GM18520 (cell line): ENCODE results near the gene DBF4.
"Not testable (repeated sequence)": the region's sequence is repeated elsewhere in the genome, so short reads cannot be mapped to it uniquely, and the experiment has no call there.

Experiments used
- ATAC-seq: cut with Tn5 transposase; IDR thresholded peaks from one replicate; pipeline ENCODE4 v1.9.1; 2021; ENCODE audit not compliant: unreplicated experiment

The DBF4 gene, protein sequence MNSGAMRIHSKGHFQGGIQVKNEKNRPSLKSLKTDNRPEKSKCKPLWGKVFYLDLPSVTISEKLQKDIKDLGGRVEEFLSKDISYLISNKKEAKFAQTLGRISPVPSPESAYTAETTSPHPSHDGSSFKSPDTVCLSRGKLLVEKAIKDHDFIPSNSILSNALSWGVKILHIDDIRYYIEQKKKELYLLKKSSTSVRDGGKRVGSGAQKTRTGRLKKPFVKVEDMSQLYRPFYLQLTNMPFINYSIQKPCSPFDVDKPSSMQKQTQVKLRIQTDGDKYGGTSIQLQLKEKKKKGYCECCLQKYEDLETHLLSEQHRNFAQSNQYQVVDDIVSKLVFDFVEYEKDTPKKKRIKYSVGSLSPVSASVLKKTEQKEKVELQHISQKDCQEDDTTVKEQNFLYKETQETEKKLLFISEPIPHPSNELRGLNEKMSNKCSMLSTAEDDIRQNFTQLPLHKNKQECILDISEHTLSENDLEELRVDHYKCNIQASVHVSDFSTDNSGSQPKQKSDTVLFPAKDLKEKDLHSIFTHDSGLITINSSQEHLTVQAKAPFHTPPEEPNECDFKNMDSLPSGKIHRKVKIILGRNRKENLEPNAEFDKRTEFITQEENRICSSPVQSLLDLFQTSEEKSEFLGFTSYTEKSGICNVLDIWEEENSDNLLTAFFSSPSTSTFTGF

DNA sequence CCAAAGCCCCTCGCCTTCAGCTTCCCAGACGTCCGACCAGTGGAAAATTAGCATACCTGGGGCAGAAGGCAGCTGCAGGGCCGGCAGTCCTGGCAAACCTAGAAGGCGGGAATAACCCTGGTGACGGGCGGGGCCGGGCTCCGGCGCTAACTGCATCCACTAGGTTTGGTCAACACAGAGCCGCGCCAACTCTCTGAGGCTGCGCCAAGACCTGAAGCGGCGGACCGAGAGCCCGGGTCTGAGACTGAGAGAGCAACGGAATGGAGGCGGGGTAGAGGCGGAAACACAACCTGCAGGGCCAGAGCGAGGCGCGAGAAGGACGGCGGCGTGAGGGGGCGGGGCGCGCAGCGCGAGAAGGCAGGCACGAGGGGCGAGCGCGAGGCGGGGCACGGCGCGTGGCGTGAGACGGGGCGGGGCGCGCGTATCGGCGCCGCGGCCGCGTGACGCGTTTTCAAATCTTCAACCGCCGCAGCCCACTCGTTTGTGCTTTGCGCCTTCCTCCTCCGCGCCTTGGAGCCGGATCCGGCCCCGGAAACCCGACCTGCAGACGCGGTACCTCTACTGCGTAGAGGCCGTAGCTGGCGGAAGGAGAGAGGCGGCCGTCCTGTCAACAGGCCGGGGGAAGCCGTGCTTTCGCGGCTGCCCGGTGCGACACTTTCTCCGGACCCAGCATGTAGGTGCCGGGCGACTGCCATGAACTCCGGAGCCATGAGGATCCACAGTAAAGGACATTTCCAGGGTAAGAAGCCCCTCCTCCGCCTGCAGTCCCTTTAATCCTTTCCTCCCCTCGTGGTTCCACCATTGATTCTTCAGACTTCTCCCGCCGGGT lies at the start of gene DBF4, which contains the start of gene SLC25A40:
TSS of gene DBF4 (plus strand) at position 454 of the 829 bp plus-strand sequence. CDS start at position 694, 240 bp downstream.
TSS of gene SLC25A40 (minus strand) at position 321 of the 829 bp plus-strand sequence. CDS start 17,633 bp downstream, outside the sequence.
- peak; percentile 78 for ATAC-seq

DNA sequence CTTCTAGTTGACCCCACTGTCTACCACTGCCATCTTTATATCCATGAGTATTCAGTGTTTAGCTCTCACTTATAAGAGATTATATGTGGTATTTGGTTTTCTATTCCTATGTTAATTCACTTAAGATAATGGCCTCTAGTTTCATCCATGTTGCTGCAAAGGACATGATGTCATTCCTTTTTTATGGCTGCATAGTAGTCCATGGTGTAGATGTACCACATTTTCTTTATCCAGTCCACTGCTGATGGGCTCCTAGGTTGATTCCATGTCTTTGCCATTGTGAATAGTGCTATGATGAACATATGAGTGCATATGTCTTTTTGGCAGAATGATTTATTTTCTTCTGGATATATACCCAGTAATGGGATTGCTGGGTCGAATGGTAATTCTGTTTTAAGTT lies 47.9 kb upstream of the DBF4 start:
- ATAC-seq, result not testable (repeated sequence)

DNA sequence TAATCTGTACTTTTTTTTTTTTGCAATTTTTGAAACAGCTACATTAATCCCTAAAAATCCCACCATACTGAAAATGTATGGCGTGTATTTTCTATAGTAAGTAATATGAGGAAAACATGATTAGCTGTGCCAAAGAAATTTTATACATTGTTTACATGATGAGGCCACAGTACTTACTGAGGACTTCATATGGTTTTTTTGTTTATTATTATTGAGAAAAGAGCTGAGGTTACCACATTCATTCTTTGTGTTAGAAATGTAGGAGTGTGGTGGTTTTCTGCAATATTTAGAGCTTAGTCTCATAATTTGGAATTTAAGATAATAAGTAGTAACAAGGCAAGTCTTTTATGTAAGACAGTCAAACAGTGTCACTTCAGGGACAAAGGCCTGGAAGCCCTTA lies 45.2 kb upstream of the DBF4 start:
- ATAC-seq, result no peak

DNA sequence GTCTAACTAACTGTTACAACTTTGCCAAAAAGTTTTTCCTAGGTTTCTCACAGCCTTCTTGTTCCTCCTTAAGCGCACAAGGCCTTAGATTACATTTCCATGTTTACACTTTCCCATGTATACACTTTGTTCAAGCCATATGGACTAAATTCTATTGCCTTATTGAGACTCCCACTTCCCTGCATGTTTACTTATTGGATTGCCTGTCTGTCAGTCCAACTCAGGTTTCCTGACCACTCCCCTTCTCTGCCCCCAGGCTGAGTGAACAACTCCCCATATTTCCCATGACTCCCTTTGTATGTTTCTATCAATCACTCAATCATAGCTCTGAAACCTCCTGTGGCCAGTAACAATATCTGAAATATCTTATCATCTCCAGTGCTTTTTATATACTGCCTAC lies 43.2 kb upstream of the DBF4 start:
- no peak for ATAC-seq

DNA sequence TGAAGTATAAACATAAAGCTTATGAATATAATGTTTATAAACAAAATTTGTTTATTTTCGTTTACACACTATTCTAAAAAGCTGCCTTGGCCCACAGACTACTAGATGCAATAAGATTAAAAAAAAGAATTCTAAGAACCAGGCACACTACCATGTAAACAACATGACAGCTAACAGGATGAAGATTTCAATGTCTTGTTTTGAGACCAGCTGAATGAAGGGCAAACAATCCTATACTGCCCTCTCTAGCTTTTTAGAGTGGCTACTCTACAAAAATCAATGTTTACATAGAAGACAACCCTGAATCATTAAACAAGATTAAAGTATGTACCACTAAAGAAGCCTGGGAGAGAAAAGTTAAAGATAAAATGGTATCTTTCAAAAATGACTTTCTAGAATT lies 38.7 kb upstream of the DBF4 start:
- no peak for ATAC-seq

DNA sequence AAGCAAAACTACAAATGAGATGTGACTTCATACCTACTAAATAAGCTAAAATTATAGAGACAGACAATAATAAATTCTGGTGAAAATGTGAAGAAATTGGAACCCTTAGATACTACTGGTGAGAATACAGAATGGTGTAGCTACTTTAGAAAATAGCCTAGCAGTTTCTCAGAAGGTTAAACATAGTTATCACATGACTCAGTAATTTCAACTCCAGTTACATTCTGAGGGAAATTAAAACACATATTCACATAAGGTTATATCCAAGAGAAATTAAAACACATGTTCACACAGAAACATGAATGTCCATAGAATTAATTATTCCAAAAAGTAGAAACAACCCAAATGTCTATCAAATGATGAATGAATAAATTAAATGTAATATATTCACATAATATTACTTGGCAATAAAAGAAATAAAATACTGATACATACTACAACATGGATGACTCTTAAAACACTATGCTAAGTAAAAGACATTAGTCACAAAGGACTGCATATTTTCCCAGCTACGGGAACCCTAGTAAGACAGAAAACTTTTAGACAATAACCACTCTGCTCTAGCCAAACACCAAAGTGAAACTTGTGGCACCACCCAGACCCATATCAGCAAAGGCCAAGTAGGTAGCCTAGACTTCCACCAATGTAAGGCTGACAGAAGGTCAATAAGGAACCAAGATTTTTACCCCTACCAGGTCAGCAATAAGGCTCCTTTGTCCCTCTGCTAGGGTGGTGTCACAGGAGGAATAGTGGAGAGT lies 25.3 kb upstream of the DBF4 start:
- ATAC-seq, result no peak

DNA sequence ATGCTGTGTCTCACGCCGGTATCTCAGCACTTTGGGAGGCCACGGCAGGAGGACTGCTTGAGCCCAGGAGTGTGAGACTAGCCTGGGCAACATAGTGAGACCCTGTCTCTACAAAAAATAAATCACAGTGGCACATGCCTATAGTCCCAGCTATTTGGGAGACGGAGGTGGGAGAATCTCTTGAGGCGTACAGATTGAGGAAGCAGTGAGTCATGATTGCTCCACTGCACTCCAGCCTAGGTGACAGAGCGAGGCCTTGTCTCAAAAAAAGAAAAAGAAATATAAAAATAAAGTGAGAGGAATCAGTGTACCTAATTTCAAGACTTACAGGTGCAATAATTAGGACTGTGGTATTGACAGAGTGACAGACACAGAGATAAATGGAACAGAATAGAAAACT lies 24.0 kb upstream of the DBF4 start:
- ATAC-seq, result no peak

GRCh38 chr7:87853237-87853864 lies 22.9 kb upstream of the DBF4 start:
- no peak for ATAC-seq

DNA sequence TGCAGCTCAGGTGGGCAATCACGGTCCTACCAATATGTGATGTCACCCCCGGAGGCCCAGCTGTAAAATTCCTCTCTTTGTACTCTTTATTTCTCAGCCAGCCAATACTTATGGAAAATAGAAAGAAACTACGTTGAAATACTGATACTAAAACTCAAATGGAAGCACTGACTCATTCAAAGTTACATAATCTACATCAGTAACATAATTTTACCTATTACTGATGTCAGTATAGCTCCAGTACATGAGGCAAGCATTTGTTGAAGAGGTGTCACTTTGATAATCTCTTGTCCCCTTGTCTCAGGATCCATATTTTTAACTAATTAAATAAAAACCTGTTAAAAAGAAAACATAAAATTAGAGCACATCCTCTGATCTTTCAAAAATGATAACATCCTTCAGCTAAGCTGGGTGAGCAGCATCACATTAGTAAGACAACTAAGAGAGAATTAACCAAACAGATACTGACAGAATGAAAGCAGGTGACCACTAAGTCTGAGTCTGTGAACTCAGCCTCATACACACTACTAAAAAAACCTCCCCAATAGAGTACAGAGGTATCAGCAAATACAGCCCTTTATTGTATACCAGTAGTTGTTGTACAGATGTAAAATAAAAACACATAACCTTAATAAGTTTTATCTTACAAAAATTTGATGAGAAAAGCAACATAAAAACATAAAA lies 17.7 kb upstream of the DBF4 start:
- ATAC-seq, result no peak

DNA sequence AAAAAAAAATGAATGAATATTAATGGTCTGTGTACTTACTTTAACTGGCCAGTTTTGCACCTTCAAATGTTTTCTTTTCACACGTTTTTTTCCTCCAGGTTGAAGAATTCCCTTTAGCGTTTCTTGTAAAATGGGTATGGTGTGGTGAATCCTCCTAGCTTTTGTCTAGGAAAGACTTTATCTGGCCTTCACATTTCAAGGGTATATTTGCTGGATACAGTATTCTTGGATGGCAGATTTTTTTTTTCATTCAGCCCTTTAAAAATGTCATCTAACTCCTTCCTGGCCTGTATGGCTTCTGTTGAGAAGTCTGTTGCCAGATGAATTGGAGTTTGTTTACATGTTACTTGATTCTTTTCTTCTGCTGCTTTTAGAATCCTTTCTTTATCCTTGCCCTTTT lies 10.2 kb upstream of the DBF4 start:
- no peak for ATAC-seq

- ATAC-seq, result not testable (repeated sequence)
Measured at GRCh38 chr7:87866533-87866932, 9.8 kb upstream of the DBF4 start.

GRCh38 chr7:87870471-87870870 lies 5.8 kb upstream of the DBF4 start:
- ATAC-seq, result no peak

GRCh38 chr7:87872346-87872745 lies 3.9 kb upstream of the DBF4 start:
- ATAC-seq, result no peak

- not testable (repeated sequence) for ATAC-seq
Measured at GRCh38 chr7:87873328-87873727, 3.0 kb upstream of the DBF4 start.

DNA sequence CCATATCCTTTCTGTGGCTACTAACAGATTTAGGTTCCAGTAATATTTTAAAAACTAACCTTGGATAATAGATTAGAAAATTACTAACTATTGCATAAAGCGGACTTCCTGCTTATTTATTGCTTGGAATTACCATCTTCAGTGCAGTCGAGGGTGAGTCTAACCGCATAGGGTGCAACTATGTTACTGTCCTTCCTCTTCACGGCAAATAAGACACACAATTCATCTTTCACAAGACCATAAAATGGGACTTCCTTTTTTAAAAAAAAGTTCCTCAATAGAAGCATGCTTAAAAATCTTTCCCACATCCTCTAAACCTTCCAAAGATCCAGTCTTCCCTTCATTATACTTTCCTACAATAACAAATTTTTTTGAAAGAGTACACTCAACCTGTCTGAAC lies 2.2 kb upstream of the DBF4 start:
- ATAC-seq, result no peak

- peak; percentile 12 for ATAC-seq
Measured at GRCh38 chr7:87875151-87876039, 898 bp upstream of the DBF4 start.

DNA sequence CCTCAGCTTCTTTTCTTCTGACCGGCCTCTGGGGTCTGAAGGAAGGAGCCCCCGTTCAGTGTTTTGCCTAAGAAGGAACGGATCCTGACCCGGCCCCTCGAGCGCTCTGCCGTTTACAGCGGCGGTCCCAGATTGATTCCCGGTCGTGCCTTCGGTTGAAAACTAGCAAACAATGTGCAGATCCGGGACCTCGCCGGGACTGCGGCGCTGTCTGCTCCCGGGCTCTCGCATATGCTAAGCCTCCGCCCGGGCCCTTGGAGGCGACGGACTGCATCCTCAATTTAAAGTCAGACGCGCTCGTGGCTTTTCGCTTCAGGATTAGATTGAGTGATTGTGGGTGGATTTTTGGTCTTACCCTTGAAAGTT lies 559 bp downstream of the DBF4 start:
- no peak for ATAC-seq

- ATAC-seq, result no peak
Measured at GRCh38 chr7:87877366-87878040, 1.2 kb downstream of the DBF4 start.
